OCI-M2 (cell line): ENCODE results near the gene BRD1.

Source experiments
- DNase-seq: peaks from one replicate; lab custom pipeline; 2025; ENCODE audit not compliant: unreplicated experiment; lab: John Stamatoyannopoulos, UW

BRD1 gene

DNA sequence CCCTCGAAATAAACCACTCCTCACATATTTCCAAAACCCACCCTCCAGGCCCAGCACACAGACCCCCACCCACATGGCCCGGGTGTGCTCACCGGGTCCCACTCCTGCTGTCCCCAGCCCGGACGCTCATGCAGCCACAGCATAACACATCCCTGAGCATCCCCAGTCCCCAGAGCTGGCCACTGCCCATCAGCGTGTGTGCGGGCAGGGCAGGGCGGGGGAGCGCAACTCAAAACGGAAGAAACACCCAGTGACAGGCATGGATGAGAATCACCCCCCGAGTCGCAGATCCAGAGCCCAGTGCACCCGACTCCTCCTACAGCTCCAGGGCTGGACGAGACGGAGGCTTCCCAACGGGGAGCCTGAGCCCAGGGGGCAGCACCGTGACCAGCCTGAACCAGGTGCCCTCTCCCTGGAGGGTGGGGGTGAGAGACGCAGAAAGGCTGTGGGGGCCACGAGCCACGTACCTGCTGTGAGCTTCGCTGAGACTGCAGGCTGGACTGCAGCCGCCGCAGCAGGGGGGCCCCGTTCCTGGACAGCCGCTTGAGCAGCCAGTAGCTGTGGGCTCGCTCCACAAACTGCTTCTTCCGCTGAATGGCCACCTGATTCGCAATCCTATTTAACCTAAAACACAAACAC lies 23.8 kb downstream of the BRD1 start:
- DNase-seq: no peak

DNA sequence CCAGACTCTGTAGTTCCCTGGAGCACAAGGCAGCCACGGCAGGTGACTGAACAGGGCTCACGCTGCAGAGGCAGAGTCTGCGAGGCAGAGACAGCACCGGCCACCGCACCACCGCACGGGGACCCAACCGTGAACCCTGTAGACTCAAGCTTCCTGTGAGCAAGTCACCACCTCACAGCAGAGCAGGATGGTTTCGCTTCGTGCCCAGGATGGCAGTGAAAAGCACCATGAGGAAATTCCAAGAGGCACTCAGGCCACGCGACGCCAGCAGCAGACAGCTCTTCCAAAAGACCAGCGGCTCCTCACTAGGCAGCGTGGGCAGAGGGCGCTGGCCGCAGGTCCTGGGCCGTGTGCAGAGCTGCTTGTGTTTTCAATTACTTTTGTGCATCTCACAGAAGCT lies 24.5 kb downstream of the BRD1 start:
- DNase-seq: no peak

DNA sequence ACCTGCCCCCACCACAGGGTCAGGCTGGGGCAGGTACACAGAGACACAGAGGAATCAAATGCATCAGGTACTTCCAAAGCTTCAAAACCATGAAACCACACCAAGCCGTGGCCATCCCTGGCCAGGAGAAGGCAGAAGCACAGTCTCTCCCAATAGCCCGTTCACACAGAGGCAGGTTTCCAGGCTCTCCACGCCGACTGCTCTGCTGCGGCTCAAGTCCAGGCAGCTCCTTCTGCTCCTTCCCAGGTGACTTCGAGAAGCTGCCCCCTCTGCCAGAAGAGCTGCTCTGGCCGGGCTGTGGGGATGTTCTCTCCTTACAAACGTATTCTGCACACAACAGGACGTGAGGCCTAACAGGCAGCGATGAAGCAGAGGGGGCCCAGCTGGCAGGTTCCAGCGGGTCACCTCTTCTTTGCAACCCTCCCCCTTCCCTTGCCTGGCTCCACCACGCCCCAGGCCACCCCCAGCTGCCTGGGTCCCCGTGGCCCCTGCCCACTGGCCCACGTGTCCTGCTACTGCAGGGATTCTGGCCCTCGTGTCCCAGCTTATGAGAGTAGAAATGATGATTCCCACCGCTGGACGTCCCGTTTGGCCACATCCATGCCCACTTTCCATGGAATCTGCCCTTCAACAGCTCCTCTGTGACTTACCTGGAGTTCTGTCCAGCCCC lies 26.1 kb downstream of the BRD1 start:
- DNase-seq: no peak

DNA sequence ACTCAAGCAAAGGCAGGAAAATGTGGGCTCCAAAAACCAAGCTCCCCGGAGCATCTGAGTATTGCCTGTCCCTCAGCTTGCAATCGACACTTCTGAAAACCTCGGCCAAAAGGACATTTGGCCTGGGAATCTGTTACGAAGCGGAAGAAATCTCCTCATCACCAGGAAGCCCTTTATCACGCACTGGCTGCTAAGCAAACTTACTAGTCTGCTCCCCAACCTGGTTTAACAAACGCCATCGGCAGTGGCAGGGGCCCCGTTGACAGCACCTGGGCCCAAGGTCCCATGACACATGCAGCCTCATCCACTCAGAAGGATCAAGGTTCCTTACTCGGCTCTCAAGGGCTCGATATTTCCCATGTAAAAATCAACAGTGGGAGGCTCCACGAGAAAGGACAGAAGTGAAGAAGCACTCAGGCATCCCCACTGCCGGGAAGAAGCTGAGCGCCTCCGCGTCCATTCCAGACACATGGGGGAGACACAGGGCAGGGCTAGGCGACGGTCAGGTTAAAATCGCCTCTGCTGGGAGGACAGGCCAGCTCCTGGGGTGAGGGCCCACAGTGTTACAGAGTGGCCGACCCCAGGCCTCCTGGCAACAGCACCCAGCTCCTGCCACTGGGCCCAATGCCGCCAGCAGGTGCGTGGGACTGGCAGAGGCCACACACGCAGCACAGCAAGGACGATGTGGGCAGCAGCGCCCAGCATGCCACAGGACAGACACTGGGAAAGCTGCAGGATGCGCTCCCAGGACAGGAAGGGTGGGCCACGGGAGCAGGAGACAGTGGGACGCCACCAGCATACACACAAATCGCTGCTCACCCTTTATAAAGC lies 27.1 kb downstream of the BRD1 start:
- no peak for DNase-seq

DNA sequence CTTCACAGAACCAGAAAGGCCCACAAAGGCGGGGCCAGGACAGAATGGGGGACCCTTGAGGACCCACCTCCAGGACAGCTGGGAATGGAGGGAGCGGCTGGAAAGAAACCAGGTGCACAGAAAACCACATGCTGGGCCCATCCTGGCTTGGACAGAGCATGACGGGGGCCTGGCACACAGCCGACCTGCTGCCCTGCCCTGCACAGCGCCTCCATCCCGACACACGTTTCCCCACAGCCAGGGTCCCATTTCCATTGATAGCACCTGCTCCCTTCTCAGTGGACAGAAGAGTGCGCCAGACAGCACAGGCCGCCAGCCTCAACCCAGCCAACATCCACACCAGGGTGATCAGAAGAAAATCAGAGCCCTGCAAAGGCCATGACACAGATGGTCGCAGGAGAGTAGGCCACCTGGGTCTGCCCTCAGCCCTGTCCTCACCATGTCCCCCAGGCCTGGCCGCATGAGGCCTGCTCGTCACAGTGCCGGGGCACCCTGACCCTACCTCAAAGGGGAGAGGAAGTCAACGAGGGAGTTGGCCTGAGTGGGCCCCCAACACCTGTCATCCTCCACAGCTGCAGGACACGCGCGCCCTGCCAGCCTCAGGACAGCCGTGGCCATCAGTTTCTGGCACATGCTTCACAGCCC lies 28.1 kb downstream of the BRD1 start:
- no peak for DNase-seq

DNA sequence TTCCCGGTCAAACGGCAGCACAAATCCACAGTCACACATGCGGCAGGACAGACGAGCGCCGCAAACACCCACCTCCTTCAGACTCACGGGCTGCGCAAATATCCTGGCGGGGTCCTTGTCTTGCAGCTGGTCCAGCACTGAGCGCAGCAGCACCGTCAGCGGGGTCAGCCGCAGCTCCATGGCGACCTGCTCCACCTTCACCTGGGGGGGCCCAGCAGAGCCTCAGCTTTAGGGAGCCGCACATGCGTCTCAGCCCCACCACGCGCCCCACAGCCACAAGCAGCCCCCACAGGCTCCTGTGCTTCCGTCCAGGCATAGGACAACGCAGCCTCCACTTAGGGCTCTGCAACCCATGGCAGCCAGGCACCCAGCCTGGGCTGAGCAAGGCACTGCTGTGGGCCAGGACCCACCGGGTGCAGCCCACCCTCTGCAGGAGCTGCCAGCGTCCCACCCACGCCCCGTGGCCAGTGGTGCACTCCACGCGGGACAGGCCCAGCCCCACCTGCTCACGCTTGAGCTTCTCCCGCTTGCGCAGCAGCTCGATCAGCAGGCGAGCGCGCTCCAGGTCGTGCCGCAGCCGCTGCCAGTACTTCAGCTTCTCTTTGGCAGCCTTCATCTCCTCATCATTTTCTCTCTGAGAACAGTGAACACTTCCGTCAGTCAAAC lies 29.1 kb downstream of the BRD1 start:
- no peak for DNase-seq

DNA sequence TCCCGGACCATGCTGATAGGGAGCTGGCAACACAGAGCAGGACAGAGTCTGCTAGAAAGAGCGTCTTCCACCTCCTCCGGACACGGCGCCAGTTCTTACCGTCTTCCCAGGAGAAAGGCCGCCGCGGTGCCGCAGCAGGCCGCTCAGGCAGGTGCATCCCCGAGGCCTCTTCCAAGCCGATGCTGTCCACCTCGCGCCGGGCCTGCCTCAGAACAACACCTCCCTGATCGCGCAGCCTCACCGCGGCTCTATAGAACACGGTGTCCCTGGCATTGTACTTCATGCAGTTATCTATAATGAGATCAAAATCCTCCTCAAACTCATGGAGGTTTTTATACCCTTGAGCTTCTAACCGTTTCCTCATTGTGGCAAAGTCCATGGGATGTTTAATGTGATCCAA lies 30.0 kb downstream of the BRD1 start:
- DNase-seq: no peak

DNA sequence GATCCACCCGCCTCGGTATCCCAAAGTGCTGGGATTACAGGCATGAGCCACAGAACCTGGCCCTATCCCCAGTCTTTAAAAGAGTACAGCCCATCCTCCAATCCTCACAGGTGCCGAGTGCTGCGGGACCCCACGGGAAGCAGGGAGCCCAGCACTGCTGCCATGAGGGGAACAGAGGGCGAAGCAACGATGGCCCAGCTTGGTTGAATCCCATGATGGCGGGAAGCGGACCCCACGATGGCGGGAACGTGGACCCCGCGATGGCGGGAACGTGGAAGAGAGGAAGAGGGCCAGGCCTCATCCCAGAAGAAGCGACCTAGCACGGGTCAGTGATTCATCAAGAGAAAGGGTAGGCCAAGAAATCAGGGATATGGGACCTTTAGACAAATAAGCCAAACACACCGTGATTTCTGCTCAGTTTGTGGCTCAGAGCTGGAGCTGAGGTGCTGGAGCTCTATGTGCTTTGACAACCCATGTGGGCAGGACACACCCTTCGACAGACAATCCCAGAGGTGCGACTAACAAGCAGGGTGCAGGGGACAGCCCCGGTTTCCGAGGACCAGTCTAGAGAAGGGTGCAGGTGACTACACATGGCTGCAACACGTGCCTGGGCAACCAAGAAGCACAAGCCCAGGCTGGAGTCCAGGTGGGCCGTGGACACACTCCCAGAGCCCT lies 30.9 kb downstream of the BRD1 start:
- DNase-seq: no peak

DNA sequence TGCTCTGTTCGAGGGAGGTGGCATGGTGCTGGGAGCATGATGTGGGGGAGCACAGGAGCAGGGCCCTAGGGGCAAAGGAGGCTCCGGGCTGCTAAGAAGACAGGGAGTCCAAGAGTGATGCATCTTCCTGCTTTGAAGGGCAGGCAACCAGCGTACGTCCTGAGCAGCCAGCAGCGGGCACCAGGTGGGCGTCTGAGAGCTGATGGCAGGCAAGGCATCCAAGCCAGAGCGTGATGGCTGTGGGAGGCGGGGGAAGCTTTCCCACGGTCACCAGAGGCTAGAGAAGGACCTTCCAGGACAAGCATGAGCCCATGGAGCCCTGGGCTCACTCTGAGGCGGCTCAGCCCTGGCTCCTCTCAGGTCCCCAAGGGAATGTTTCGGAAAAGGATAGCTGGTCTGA lies 32.2 kb downstream of the BRD1 start:
- no peak for DNase-seq

DNA sequence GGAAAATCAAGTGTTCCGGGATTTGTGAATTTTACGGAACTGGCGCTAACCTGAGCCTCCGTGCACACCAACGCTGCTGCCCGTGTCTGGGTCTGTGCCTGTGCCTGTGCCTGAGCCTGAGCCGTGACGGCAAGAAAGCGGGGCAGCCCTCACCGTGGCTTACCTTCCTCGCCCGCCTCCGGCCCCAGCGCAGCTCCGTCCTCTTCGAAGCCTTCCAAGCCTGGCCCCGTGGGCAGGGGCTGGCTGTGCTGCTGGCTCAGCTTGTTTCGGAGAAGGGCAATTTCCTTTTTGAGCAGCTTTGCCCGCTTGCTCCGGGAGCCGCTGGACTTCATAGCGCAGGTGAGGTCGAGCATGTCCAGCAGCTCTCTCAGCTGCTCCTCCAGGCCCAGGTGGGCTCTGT lies 33.8 kb downstream of the BRD1 start:
- no peak for DNase-seq

DNA sequence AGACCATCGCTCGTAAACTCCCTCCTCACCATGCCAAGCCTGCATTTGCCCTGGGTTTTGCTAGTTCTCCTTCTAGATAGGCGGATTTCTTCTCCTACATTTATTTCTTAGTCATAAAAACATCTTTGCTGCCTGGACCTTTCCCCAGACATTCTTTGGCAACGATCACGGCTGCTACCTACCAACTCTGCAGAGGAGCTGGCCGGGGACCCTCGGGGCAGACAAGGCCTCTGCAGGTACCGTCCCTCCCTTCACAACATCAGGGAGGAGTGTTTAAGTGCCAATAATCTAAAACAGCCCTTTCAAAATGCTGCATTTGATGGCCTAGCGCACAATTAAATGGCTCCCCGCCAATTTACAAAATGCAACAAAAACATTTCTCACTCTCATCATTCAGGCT lies 34.4 kb downstream of the BRD1 start:
- DNase-seq: no peak

DNA sequence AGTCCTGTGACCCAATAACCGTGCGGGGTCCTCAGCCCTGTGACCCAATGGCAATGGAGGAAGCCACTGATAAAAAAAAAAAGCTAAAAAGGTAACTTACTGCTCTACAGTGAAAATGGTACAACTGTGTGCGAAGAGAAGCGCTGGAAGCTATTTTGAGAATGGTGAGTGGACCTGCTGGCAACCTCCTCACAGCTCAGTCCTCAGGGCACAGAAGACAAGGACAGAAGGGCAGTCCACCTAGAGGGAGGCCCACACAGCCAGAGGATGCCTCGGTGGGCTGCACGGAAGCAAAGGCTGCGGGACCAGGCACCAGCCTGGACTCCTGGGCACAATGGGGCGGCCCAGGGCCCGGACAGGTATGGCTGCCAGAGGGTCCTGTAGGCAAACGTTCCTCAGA lies 35.6 kb downstream of the BRD1 start:
- no peak for DNase-seq

DNA sequence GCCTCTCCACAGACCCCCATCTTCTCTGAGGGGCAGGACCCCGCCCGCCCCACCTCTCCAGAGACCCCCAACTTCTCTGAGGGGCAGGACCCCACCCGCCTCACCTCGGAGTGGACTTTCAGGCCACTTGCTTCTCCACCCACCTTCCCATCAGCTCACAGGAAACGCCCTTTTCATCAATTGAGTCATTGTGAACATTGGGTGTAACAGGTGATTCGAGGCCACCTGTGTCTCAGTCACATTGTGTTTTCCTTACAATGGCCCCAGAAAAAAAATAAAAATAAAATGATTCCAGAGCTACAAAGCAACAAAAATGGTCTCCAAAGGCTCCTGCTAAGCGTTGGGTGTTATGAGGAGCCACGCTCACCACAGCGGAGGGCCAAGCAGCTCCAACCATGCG lies 36.0 kb downstream of the BRD1 start:
- DNase-seq: no peak

DNA sequence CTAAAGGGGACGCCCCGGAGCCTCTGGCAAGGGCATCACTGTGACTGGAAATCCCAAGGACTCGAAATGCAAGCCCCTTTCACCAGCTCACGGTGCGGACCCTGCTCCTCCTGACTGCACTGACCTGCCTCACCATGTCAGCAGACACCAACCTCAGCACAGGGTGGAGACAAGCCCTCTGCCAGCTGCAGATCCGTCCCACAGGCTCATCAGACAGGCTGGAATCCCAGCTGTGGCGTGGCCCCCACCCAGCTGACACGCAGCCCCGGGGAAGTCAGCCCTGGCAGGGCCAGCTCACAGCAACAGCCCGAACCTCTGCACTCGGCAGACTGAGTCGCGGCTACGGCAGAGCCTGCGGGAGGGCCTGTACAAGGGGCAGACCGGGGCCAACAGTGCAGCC lies 36.8 kb downstream of the BRD1 start:
- DNase-seq: no peak

DNA sequence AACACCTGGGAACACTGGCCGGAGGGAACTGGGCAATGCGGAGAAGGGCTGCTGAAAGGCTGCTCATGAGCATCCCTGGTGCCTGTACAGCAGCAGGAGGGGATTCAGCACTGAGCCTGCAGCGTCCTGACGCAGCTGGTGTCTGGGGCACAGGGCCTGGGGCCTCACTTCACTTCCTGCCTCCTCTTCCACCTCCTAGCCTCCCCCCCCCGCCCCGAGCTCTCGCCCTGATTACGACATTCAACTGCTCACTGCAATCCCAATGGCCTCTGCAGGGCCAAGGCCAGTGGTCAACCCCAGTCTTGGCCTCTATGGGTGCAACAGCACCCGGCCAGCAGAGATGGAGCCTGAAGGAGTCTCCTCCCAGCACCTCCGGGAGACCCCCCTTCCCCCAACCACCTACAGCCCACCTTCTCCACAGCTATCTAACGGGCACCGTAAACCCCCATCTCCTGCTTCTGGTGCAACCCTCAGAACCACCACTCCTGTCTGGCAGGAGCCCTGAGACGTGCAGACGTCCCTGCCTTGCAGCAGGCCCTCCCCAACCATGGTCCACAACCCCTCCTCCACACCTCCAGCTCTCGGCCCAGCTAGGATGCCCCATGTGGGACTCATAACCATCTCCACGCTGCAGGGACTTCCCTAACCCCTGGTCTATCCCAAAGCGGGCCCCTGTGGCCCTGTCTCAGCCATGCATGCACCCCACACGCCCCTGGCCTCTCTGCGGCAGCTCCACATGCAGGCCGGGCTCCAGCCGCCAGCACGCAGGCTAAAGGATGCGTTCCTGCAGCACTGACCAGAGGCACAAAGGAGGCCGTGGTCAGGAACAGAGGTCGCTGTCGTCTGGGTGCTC lies 38.2 kb downstream of the BRD1 start:
- no peak for DNase-seq

DNA sequence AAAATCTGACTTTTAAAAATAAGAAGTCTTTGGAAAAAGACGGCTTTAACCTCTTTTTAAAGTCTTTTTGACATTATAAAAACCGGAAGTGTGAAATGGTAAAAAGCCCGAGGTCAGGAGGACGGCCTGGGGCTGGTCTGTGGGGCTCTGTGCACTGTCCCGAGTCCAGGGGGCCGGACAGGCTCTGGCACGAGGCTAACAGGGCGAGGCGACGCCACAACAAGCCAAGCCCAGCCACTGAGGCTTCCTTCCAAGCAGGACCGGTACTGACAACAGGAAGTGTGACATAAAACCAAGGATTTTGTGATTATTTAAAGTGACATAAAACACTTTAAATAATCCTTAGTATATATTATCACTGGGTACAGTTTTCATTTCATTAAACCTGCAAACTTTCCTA lies 39.2 kb downstream of the BRD1 start:
- DNase-seq: no peak

DNA sequence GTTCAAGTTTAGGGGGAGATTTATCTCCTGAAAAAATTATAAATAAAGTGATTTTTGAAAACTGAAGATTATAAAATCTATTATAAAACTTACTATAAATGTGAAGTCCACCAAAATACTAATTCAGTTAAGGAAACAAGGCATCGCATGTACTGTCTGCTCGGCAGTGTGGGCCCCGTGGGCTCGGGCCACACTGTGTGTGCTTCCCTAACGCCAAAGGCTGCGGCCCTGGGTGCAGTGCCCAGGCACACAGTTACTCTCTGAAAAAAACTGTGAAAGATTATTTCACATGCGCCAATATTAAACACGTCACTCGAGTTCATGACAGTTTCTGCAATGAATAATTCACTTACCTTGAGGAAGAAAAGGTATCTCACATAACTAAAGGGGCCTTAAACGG lies 39.8 kb downstream of the BRD1 start:
- DNase-seq: no peak

DNA sequence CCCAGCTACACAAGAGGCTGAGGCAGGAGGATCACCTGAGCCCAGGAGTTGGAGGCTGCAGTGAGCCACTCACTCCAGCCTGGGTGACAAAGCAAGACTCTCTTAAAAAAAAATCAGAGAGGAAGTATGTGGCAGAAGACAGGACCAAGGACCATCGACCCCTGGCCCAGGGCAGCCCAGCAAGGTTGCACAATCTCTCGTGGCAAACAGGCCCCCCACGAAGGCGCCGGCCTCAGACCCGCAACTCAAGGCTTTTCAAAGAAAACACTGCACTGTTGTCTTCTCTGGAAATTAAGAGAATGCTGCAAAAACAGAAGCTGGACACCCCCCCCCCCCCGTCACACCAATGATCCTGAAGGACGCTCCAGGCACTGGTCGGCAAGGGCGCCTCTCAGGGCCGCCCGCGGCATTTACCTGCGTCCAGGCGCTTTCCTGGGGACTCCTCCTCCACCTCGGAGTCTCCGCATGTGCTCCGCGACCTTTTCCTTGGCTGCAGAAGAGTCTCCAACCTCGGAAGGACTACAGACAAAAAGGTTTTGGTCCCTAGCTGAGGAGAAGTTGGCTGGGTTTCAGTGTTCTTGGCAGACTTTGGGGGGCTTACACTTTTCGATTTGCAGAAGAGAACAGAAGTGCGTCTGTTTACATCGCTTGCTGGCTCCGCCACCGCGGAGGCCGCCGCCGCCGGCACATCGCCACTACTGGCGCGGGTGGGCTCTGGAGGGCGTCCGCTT lies 40.5 kb downstream of the BRD1 start:
- DNase-seq: no peak

DNA sequence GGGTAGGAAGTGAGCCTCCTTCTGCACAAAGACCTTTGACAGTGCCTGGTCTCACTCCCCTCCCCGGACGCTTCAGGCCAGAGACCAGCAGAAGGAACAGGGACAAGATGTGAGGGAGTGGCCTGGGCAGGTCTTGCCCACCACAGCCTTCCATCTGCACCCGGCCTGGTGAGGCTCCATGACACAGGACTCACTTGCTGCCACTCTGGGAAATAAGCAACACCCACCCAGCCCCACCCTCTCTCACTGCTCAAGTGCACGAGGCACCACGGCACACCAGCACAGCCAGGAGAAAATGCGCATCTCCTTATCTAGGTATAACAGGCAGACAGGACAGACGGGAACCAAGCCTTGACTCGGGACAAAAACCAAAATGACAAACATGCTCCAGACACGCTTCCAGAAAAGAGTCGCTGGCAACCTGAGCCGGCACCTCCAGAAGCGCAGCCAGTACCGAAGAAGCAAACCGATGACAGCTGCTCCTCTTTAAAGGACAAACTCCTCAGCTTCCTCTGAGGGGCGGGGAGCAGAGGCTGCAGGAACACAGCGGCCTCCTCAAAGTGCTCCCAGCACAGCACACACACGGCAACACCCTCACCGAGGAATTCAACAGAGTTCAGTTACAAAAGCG lies 41.7 kb downstream of the BRD1 start:
- DNase-seq: no peak
